Right cardiac atrium (tissue), 5 donors: ENCODE data around the gene CFAP61. TPM values are rescaled to one million over a fixed set of nuclear protein-coding genes. Genes with fewer than 3 reads are reported as not detected.
A peak's percentile ranks its signal among the peaks of the same experiment; 100 is the strongest.
"Not testable (repeated sequence)": the region's sequence is repeated elsewhere in the genome, so short reads cannot be mapped to it uniquely, and the experiment has no call there.

Experiments used
- ATAC-seq, 2 donors: fragments of 200-7000 bp; cut with Tn5 transposase; one replicate each; pipeline versions ENCODE4 v1.8.0 to v1.9.1; 2020; ENCODE audit warnings: moderate library complexity in 2 of 2, mild to moderate bottlenecking in 1 of 2
- DNase-seq, 3 donors: peaks; one replicate each; pipeline ENCODE4 v3.0.0-alpha.2; 2020
- H3K27ac ChIP-seq: one replicate; pipeline ENCODE4 v1.5.1; 2013; ENCODE audit warnings: mild to moderate bottlenecking, low read length, control low read depth, moderate library complexity
- H3K27me3 ChIP-seq: one replicate; pipeline ENCODE4 v1.6.1; 2013; ENCODE audit not compliant: control insufficient read depth, insufficient read depth
- H3K4me1 ChIP-seq: one replicate; pipeline ENCODE4 v1.6.1; 2013; ENCODE audit warnings: low read length; ENCODE audit not compliant: control insufficient read depth, insufficient read depth
- H3K4me3 ChIP-seq: one replicate; pipeline ENCODE4 v1.5.1; 2013; ENCODE audit warnings: low read length, control low read depth
- H3K9me3 ChIP-seq: one replicate; pipeline ENCODE4 v1.6.1; 2013; ENCODE audit warnings: low read length; ENCODE audit not compliant: control insufficient read depth
- WGBS: extraction: QIAGEN DNeasy Blood & Tissue Kit; methylation state at CpG from one replicate; pipeline ENCODE4 v1.1.7; 2013; 5-methylcytosine and 5-hydroxymethylcytosine counted together
- intact Hi-C, 4 donors: fragments of 100-400 bp; cut with DNase I; formaldehyde crosslinking; loops; one replicate each; pipeline versions ENCODE4 v1.11.0 to v1.14.0; 2022 to 2023
- long read RNA-seq, 4 donors: library from polyadenylated mRNA; unstranded; transcript quantifications; one replicate each; pipeline ENCODE4 v2.0.0, GENCODE V29; 2020 to 2021
- polyA plus RNA-seq: library from polyadenylated mRNA; stranded (reverse); fragments of 200-250 nt; gene quantifications from one replicate; pipeline ENCODE4 v1.2.3, GENCODE V29; 2013
- total RNA-seq, 4 donors: library from RNA; stranded (reverse); fragmentation: NEBNext Ultra II Directional; extraction: Animal tissue kit (Norgen Biotek cat#: 25700); gene quantifications; one replicate each; pipeline ENCODE4 v1.2.1, GENCODE V29; 2021
- donor health status: healthy with polysubstance abuse.
- donor health status: DM: no; HTN: yes; CAD: no.
- donor health status: DM: no; HTN: no; CAD: no.
- donor health status: DM: no; HTN: yes; CAD: no; lungs with severe emphysema.
- donor health status: DM: yes; HTN: yes; CAD: no.

The CFAP61 gene, protein sequence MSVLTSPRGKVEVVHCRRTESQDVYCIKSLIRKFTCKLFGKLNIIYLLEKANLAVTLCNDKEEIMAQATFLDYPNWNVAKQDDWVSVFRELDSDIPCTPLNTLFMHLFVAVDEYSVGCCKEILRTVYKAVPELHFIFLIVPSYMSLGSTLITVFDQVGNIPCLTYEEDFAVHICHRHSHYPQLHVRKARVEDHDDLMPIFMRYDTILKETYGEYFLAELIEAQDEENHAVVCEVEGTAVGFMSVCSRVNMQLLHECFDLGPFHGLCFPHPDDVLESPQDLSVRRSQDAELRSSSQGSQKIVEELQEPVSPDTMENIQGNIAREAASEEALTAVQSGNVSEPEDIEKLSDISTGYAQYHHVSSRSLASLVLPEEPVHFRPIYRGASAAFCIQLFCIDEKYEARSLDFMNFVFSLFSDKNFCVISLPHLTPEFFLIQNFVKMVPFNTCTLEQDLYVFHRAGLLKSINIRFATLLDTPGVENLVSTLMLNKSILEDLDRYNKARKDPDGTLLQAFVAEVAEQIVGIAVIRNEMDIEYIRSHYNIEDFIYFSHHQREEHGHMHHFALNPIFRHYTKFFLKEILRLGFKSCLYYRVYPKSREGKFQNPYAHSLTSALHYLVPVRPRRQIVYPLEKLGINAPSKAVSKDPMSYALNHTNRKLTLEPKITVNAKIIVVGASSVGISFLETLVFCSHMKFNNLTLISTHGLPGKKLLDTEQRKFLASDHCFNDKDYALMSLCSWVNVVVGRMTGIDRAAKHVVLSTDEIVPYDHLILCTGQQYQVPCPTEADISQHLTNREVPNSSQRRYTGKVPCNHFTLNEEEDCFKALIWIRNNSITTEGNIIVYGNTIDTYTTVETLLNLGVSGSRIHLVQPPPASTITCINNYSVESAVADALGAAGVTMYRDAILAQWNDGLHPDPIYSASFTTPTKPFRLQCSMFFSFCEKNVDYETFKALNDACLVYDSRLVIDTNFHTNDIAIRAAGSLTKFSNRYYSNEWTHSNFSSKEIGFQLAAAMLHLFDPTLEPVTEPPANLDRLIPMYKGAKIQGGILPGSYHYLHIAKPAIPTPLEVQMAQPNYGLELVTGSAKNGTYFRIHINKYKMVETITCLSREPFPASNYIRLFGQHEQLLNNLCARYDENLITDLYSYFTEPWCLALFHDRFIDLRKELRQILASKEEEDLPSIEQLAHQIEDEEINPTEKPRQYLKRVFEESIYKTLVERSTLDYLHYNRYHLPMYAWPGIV
- total RNA-seq (1 to 10 TPM in 1 of 4 donors, under 1 TPM in 2, not detected in 1; 0.74 to 2.4 (median 0.75) TPM), polyA plus RNA-seq (0.11 TPM)
- long read RNA-seq, donor 1: 0 reads
- long read RNA-seq, donor 2: 0 reads
- long read RNA-seq, donor 3: 0 reads
- long read RNA-seq, donor 4: 0 reads

DNA sequence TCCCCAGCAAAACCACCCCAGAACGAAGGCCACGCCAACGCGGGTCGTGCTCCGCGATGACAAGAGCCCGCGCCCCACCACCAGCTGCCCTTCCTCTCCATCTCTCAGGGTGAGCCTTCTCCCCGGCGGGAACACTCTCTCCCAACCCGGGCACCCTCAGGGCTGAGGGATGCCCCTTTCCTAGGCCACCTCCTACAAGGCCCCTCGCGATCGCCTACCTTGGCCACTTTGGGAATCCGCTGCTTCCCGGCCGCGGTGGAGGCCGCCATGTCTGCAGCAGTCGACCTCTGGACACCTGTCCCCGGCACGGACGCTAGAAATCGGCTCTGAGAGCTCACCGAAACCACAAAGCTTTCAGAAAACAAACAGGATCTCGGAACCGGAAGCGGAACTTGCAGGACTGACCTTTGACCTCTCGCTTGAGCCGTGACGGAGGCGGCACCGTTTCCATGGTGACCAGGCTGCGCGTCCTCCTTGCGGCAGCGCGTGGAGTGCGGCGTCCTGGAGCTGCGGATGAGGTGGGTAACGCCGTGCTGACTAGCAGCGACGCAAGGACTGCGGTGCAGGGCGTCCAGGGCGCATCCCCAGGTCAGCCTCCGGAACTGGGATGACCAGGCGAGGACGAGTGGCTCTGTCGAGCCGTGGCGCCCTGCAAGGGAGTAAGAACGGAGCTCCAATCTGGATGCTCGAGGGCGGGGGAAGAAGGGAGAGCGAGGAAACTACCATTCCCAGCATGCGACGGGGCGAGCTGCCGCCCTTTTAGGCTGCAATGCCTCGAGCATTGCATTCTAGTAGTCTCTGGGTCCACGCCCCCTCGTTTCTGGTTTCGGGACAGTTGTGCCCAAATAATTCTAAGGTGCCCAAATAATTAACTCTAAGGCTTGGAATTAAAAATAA, at the start of gene CFAP61, which contains the start of gene CRNKL1:
TSS of gene CFAP61 (plus strand) at position 459 of the 897 bp plus-strand sequence. CDS start 4,122 bp downstream, outside the sequence.
TSS of gene CRNKL1 (minus strand) at position 393 of the 897 bp plus-strand sequence. CDS start at position 269, 124 bp downstream.
- Histone ChIP-seq H3K27ac (peak within 1 kb of the TSS; percentile 73), H3K4me1 (no peaks in the 10 kb centered on the region), H3K9me3 (no peaks in the 10 kb centered on the region), H3K4me3 (peak within 1 kb of the TSS; percentile 88), H3K27me3 (no peaks in the 10 kb centered on the region)
- DNase-seq (peak; percentile 97 to 99 (median 98)), ATAC-seq (peak; percentile 99)
- intact Hi-C loops: no loop called here
- under 1% methylated on average over 67 of the region's 67 CpGs for WGBS

DNA sequence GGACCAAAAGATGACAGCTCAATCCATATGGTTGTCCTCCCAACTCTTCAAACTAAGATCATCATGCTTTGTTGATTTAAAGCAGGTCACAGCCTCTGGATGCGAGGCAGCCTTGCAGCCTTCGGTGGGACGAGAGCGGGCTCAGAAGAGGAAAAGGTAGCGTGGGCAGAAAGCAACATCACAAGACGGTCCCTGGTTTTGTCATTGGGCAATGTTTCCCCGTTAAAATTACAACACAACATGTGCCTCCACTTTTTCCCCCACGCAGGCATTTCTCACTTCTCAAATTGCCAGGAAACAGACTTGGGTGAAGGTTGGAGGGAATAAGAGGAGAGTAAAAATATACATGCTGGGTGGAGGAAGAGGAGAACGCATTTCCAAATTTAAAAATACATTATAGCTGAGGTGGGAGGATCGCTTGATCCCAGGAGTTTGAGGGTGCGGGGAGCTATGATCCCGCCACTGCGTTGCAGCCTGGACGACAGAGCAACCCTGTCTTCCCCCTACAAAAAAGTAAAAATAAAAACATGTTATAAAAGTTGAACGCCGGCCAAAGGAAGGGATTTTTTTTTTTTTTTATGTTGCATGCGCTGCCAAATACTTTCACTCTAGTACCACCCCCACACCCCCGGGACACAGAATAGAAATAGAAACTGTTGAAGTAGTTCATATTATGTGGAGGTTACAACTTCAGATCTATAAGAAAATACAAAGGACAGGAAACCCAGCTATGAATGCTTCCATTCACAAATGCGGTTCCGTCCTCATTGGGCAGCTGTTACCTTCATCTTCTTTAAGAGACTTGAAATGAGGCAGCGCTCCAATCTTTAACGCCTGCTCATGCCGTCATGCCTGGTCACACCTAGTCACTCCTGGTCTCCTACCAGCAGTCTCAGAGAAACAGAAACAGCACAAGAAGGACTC, 49.0 kb upstream of the CFAP61 start:
- Histone ChIP-seq H3K27me3 (no peaks in the 10 kb centered on the region), H3K4me1 (peaks cover 2% of the 10 kb centered on the region), H3K9me3 (no peaks in the 10 kb centered on the region), H3K27ac (peak overlapping the region; percentile 87), H3K4me3 (peak overlapping the region; percentile 33)
- ATAC-seq: peak; percentile 67 to 72
- DNase-seq: peak in 1 of 3 donors; percentile 72
- intact Hi-C loops: no loop called here
- WGBS: 10% methylated on average over 23 of the region's 23 CpGs

DNA sequence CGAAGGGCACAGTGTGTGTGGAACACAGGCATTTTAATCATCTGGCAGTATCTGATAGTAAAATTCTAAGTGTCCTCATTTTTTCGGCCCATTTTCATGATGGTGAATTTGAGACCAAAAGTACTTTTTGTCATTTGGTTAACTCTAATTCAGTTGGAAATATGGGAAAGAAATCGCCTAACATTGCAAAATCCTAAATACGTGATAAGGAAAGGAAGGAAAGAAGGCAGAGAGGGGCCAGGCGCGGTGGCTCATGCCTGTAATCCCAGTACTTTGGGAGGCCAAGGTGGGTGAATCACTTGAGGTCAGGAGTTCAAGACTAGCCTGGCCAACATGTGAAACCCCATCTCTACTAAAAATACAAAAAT, 48.4 kb upstream of the CFAP61 start:
- Histone ChIP-seq H3K4me3 (peak overlapping the region; percentile 33), H3K27ac (peak overlapping the region; percentile 87)
- ATAC-seq, H3K4me1 ChIP-seq, H3K9me3 ChIP-seq, intact Hi-C loops, H3K27me3 ChIP-seq, DNase-seq: not testable (repeated sequence)
- WGBS: 42% methylated on average over 6 of the region's 6 CpGs

DNA sequence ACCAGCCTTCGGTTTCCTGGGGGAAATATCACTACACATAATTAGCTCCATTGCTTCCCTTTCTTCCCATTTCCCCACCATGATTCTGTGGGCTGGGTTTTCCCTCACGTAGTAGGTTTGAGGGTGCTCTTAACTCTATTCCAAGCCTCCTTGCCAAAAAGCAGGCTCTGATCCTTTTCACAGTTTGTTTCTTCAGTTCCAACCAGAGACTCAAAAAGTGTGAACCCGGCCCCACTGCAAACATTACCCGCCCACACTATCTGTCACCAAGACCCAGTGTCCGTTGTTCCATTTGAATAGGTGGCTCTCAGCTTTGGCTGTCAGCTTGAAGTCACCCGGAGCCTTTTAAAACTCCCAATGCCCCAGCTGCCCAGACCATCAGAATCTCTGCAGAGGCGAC, 47.0 kb upstream of the CFAP61 start:
- Histone ChIP-seq H3K9me3 (no peaks in the 10 kb centered on the region), H3K27me3 (no peaks in the 10 kb centered on the region), H3K4me3 (no peak overlapping the region), H3K27ac (no peak overlapping the region), H3K4me1 (peaks cover 2% of the 10 kb centered on the region)
- DNase-seq (no peak), ATAC-seq (no peak)
- intact Hi-C loops: no loop called here
- WGBS: 53% methylated on average over 7 of the region's 7 CpGs

DNA sequence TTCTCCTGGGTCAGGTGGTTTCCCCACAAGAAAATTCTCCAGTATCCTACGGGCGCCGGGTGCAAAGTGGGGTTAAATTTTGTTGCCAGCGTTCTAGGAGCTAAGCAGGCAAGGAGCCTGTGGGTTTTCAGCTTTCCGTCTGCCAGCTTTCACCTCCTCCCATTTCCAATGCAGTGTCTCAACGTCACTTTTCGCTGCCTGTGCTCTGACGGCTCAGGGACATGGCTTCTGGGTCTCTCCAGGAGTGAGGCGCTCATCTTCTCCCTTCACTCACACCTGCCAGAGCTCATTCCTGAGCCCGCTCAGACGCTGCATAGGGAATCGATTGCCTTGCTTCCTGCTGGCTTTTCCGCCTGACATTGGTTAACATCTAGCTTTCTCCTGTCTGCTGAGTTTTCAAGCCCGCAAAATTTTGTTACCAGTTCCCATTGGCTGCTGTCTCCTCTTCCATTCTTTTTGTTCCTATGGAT, 42.5 kb upstream of the CFAP61 start:
- 62% methylated on average over 14 of the region's 14 CpGs for WGBS

DNA sequence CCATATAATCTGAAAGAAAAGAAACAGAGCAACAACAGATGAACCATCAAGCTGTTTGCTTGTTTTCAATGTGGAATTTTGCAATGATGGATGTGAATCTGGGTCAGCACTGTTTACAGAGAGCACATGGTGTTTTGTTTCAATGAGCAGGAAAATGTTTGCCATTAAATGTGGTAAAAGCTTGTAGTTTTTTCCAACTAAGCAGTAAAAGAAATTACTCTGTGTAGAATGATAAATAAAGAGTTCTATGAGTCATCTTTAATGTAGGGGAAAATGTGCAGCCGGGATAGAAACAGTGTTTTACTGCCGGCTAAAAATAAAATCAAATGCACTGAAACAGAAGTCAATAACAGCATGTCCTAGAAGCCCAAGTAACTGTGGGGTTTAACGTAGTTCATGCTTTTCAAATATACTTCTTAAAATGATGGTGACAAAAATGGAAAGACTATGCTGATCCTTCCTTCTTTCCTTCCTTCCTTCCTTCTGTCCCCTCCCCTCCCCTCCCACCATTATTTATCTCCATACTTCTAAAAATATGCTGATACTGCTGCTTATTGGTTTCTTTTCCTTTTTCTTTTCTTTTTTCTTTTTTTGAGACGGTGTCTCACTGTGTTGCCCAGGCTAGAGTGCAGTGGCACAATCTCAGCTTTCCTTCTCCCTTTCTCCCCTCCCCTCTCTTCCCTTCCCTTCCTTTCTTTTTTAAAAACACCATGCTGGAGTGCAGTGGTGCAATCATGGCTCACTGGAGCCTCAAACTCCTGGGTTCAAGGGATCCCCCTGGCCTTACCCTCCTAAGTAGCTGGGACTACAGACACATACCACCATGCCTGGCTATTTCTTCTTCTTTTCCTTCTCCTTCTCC, 41.5 kb upstream of the CFAP61 start:
- intact Hi-C loops: no loop called here
- 19% methylated on average over 4 of the region's 4 CpGs for WGBS
- no peaks in the 10 kb centered on the region for H3K9me3 ChIP-seq
- peak in 1 of 2 donors; percentile 45 for ATAC-seq
- H3K27ac ChIP-seq: peak overlapping the region; percentile 15
- H3K4me3 ChIP-seq: no peak overlapping the region
- no peak for DNase-seq
- no peaks in the 10 kb centered on the region for H3K4me1 ChIP-seq
- no peaks in the 10 kb centered on the region for H3K27me3 ChIP-seq

More for the DNA sequence above, 42.5 kb upstream of the CFAP61 start:
- Histone ChIP-seq H3K27me3 (no peaks in the 10 kb centered on the region), H3K27ac (no peak overlapping the region), H3K4me3 (peak overlapping the region; percentile 31), H3K4me1 (no peaks in the 10 kb centered on the region), H3K9me3 (no peaks in the 10 kb centered on the region)
- intact Hi-C loops: no loop called here
- ATAC-seq: peak; percentile 21 to 46
- no peak for DNase-seq

DNA sequence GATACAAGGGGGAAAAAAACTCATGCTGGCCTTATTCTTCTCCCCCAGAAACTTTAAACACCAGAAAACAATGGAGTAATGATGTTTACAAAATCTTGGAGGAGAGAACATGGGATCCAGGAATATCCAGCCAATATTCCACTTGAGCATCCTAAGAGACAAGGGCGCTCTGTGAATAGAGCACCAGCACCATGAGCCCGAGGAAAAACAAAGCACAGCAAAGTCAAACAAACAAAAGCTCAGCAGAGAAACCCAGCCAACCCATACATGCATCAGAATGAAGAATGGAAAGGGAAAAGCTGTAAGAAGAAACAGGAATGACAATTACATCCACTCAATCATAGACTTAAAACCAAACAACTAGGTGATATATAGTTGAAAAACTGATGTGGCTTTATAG, 39.8 kb upstream of the CFAP61 start:
- Histone ChIP-seq H3K27ac (no peak overlapping the region), H3K27me3 (no peaks in the 10 kb centered on the region), H3K4me3 (no peak overlapping the region), H3K4me1 (no peaks in the 10 kb centered on the region), H3K9me3 (no peaks in the 10 kb centered on the region)
- 79% methylated on average over 2 of the region's 2 CpGs for WGBS
- DNase-seq: no peak
- intact Hi-C loops: no loop called here
- no peak for ATAC-seq

DNA sequence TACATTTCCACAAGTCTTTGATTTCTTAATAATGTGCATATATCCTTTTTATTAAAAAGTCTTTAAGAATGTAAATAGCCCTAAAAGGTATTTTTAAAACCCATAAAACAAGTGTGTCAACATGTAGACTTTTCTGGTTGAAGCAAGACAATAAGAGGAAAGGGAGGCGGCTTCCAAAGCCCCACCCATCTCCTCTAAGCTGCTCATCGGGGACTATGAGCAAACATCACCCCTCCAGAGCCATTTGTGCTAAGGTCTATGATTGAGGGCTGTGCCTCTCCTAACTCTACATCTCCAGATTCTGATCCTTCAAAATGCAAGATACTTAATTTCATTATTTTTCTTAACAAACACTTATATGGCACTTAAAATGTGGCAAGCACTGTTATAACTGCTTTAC, 37.7 kb upstream of the CFAP61 start:
- Histone ChIP-seq H3K9me3 (no peaks in the 10 kb centered on the region), H3K27me3 (no peaks in the 10 kb centered on the region), H3K4me3 (no peak overlapping the region), H3K4me1 (peaks cover 7% of the 10 kb centered on the region), H3K27ac (no peak overlapping the region)
- ATAC-seq (peak in 1 of 2 donors; percentile 59), DNase-seq (peak in 2 of 3 donors; percentile 24 to 73)
- WGBS: 43% methylated on average over 2 of the region's 2 CpGs
- intact Hi-C loops: no loop called here
